Stimulated activated CD4-positive, alpha-beta T cell treated with anti-CD3 and anti-CD28 coated beads, TNF-alpha, amount 100 ng/mL, for 4 hours (primary cell): Measurements from ENCODE around the gene CTNNBIP1.
"Not testable (repeated sequence)": the region's sequence is repeated elsewhere in the genome, so short reads cannot be mapped to it uniquely, and the experiment has no call there.

Source experiments
- DNase-seq, 3 experiments: peaks; one replicate each; pipeline ENCODE4 v3.0.0-alpha.2; 2020; ENCODE audit warnings: low read depth in 3 of 3

CTNNBIP1 gene

GRCh38 chr1:9833632-9834031 lies 76.4 kb downstream of the CTNNBIP1 start:
- DNase-seq = no peak

- DNase-seq = no peak
Measured at GRCh38 chr1:9827558-9828185, 82.4 kb downstream of the CTNNBIP1 start.

DNA sequence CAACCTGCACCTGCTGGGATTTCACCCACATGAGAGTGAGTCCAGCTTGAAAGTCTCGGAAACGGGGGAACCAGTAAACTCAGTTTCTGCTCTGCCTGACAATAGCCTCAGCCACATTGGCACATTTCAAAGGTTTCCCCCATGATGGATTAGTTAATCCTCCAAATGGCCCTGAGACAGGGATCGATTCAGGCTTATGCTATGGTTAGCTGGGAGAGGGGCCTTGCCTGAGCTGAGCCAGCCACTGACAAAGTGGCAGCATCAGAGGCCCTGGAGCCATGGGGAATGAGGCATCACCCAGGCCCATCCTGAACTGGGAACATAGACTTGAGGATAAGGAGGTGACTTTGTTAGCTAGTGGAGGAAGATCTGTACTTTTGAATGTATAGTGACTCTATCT lies 83.5 kb downstream of the CTNNBIP1 start:
- DNase-seq = no peak

- no peak for DNase-seq
Measured at GRCh38 chr1:9826087-9826486, 84.0 kb downstream of the CTNNBIP1 start.

- DNase-seq = no peak
Measured at GRCh38 chr1:9825093-9826074, 84.7 kb downstream of the CTNNBIP1 start.

- no peak for DNase-seq
Measured at GRCh38 chr1:9824702-9825089, 85.4 kb downstream of the CTNNBIP1 start.

DNA sequence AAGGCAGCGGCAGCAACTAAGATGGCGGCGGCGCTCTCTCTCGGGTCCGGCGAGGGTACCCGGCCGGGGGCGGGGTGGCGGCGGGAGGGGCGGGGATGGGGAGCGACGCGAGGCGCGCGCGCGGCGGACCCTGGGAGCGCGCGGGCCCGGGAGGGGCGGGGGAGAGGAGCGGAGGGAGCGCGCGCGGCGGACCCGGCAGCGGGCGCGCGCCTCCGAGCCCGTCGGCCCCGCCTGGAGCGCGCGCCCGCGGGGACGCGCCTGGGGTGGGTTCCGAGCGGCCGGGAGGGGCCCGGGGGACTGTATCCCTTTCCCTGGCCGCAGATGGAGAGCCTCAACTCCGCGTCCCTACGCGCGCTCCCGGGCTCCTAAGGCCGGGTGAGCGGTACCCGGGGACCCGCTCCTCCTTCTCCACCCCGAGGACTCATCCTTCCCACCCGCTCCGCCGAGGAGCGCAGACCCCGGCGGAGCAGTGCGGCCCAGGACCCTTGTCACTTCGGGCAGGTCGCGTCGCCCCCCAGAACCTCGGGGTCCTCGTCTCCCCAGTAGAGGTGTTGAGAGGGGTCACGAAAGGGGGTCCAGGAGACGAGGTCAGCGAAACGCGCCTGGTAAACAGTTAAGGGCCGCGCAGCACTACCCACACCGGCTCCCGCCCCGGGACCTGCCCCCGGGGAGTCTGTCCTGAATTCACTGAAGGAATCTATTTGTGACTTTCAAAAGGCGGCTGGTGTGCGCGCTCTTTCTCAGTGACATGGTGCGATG lies 85.9 kb downstream of the CTNNBIP1 start, which contains the start of gene CLSTN1:
Gene CLSTN1, minus strand, starts transcription at position 23 of the 759 bp plus-strand sequence. CDS start 232 bp downstream, outside the sequence.
- DNase-seq = peak; percentile 83 to 86 (median 84)

GRCh38 chr1:9823693-9823942 lies 86.5 kb downstream of the CTNNBIP1 start:
- no peak for DNase-seq

GRCh38 chr1:9822897-9823692 lies 87.0 kb downstream of the CTNNBIP1 start:
- DNase-seq = no peak

DNA sequence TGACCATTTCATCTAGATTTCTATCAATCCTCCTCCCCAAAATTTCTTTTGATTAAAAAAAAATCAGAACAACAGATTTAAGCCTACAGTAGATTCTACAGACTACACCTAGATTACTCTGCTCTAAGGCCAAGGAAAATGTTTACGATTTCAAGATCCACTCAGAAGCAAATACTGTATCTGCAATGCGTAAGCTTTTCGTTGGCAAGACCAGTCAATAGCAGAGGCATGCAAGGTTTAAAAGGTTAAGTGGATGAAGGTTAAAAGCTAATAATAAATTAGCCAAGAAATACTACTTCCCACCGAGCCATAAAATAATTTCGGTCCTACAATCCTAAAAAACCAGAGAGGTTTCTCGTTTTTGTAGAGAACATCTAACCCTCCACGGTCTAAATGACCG lies 87.6 kb downstream of the CTNNBIP1 start:
- no peak for DNase-seq

- DNase-seq = no peak
Measured at GRCh38 chr1:9821710-9822109, 88.4 kb downstream of the CTNNBIP1 start.

GRCh38 chr1:9820521-9820920 lies 89.5 kb downstream of the CTNNBIP1 start:
- DNase-seq = no peak

GRCh38 chr1:9817734-9818133 lies 92.3 kb downstream of the CTNNBIP1 start:
- no peak for DNase-seq

DNA sequence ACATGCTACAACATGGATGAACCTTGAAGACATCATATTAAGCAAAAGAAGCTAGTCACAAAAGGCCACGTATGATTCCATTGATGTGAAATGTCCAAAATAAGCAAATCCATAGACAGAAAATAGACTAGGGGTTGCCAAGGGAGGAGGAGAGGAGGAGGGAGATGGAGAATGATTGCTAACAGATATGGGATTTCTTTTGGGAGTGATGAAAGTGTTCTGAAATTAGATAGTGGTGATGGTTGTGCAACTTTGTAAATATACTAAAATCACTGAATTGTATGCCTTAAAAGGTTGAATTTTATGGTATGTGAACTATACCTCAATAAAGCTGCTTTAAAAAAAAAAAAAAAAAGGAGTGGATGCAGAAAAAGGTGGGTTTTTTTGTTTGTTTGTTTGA lies 93.9 kb downstream of the CTNNBIP1 start:
- DNase-seq = no peak

DNA sequence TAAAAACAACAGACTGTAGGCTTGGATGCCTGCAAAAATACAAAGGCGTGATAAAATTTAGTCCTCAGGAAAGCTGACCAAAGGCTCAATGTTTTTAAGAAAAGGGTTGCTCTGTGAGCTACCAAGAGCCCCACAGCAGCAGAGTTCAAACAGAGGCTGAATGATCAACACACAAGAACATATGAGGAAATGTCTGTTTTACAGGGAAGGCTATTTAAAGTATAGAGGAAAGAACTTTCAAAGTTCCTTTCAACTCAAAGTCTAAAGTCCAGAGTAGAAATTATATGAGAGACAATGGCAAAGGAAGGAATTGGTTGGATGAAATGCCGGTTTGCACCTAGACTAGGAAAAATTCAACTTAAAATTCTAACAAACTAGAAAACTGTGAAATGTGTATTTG lies 94.9 kb downstream of the CTNNBIP1 start:
- DNase-seq = no peak

DNA sequence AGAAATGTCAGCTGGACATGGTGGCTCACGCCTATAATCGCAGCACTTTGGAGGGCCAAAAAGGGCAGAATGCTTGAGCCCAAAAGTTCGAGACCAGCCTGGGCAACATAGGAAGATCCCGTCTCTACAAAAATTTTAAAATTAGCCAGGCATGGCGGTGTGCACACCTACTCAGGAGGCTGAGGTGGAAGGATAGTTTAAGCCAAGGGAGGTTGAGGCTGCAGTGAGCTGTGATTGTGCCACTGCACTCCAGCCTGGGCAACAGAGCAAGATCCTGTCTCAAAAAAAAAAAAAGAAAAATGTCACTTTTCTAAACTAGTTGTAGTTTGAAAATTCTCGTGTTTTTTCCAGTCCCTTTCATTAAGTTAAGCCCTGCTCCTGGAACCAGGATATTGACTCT lies 95.5 kb downstream of the CTNNBIP1 start:
- DNase-seq = no peak

DNA sequence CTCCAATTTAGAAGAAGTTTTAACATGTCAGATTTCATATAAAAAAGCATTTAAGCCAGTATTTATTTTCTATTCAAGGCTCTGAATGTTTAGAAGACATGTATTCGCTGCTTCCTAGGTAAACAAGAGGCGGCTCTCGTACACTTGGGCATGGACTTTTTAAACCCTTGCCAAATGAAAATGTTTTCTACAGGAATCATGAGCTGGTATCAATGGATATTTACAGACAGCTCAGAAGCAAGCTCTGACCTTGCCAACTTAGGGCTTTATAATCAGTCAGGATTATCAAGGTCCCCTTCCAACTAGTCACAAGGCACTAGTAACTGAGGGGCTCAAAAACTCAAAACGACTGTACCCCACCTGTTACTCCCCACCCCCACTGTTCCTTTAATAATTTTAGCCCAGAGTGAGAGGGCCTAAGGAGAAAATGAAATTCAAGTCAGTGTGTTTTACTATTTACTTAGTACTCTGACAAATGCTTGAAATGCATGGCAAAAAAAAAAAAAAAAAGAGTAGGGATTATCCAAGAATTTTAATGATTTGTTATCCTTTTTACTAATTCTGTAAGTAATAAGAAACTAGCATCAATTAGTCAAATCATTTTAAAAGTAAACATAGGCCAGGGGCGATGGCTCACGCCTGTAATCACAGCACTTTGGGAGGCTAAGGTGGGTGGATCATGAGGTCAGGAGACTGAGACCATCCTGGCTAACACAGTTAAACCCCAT lies 98.7 kb downstream of the CTNNBIP1 start:
- no peak for DNase-seq

GRCh38 chr1:9809100-9809510 lies 101.0 kb downstream of the CTNNBIP1 start:
- no peak for DNase-seq

DNA sequence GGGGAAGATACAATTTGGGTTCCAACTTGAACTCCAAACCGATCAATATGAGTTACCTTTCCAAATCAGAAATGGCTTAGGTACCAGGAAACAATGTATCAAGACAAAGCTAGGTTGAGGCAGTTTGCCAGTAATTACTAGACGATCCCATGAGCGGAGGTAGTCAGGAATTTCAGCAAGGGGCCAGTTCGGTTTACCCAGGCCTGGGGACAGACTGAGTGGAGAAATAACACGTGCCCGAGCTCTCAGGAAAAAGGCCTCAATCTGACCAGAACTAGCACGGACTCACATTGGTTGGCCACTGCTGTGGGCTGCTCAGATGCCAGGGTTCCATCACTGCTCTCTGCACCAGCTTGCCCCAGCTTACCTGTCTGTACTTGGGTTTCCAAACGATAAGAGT lies 101.6 kb downstream of the CTNNBIP1 start:
- no peak for DNase-seq

DNA sequence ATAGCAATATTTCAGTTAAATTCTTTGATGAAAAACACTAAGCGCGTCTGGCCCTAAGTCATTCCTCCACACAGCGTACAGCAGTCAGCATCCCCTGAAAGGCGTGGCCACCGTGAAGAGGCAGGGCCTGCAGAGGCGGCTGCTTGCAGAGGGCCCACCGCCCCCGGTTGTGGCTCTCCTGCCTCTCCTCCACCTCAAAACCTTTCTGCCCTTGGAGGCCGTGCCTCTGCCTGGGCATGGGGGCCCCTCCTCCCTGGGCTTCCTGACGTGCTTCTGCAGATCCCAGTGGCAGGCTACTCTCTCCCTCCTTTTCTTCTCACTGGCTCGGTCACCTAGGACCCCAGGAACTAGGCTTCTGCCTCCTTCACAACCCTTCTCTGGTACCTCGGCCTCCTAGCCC lies 102.5 kb downstream of the CTNNBIP1 start:
- DNase-seq = no peak

GRCh38 chr1:9805972-9806371 lies 104.1 kb downstream of the CTNNBIP1 start:
- DNase-seq = not testable (repeated sequence)
